DND-41 (cell line): ENCODE results near the gene LYRM4.

Experiments
- ATAC-seq: fragments of 200-7000 bp; cut with Tn5 transposase; 3 replicates; pipeline ENCODE4 v1.9.1; 2021; ENCODE audit warnings: low read depth; ENCODE audit not compliant: insufficient read depth
- DNase-seq: peaks from one replicate; pipeline ENCODE4 v3.0.0-alpha.2; 2020
- H2AFZ ChIP-seq: 2 replicates; pipeline ENCODE4 v1.6.0; 2012; ENCODE audit warnings: low read depth, low read length
- H3K27ac ChIP-seq: 2 replicates; pipeline ENCODE4 v1.5.1; 2012; ENCODE audit warnings: low read length, inconsistent platforms
- H3K27me3 ChIP-seq: fragments of 200-600 bp; sonication (generic); 2 replicates; pipeline ENCODE4 v1.6.0; 2012; ENCODE audit warnings: low read length, mild to moderate bottlenecking, inconsistent platforms; ENCODE audit not compliant: insufficient read depth, poor library complexity
- H3K36me3 ChIP-seq: 2 replicates; pipeline ENCODE4 v1.5.1; 2012; ENCODE audit warnings: low read length, inconsistent platforms; ENCODE audit not compliant: insufficient read depth
- H3K4me1 ChIP-seq: 2 replicates; pipeline ENCODE4 v1.5.1; 2012; ENCODE audit warnings: mild to moderate bottlenecking, low read length; ENCODE audit not compliant: insufficient read depth
- H3K4me2 ChIP-seq: 2 replicates; pipeline ENCODE4 v1.6.0; 2012; ENCODE audit warnings: mild to moderate bottlenecking, moderate library complexity, low read length, inconsistent platforms; ENCODE audit not compliant: insufficient read depth
- H3K4me3 ChIP-seq, 2 experiments: fragments of 200-600 bp in 1 of 2; shearing (Covaris generic) in 1 of 2; 2 replicates each; pipeline ENCODE4 v1.5.1; 2012 to 2016; ENCODE audit warnings: inconsistent platforms in 2 of 2, low read length in 2 of 2, mild to moderate bottlenecking in 2 of 2, low read depth in 1 of 2, moderate library complexity in 1 of 2
- H3K79me2 ChIP-seq: 2 replicates; pipeline ENCODE4 v1.6.0; 2012; ENCODE audit warnings: low read length, inconsistent platforms; ENCODE audit not compliant: insufficient read depth
- H3K9ac ChIP-seq: 2 replicates; pipeline ENCODE4 v1.6.0; 2012; ENCODE audit warnings: low read depth, mild to moderate bottlenecking, inconsistent platforms, low read length, moderate library complexity
- H3K9me3 ChIP-seq: 2 replicates; pipeline ENCODE4 v1.5.1; 2012; ENCODE audit warnings: low read length, moderate library complexity, mild to moderate bottlenecking, inconsistent platforms; ENCODE audit not compliant: insufficient read depth, severe bottlenecking
- H4K20me1 ChIP-seq: 2 replicates; pipeline ENCODE4 v1.6.0; 2012; ENCODE audit warnings: low read length; ENCODE audit not compliant: insufficient read depth
- CTCF ChIP-seq: IDR thresholded peaks from 2 replicates; pipeline ENCODE4 v1.5.1; 2012; ENCODE audit warnings: borderline replicate concordance, low read length, moderate library complexity, mild to moderate bottlenecking; ENCODE audit not compliant: poor library complexity, severe bottlenecking; ENCODE audit errors: extremely low read depth
- EZH2 ChIP-seq: IDR thresholded peaks from 3 replicates; pipeline ENCODE4 v1.6.1; 2012; ENCODE audit warnings: borderline replicate concordance, low read depth, mild to moderate bottlenecking, moderate library complexity, low read length, inconsistent platforms; ENCODE audit not compliant: severe bottlenecking

The LYRM4 gene

DNA sequence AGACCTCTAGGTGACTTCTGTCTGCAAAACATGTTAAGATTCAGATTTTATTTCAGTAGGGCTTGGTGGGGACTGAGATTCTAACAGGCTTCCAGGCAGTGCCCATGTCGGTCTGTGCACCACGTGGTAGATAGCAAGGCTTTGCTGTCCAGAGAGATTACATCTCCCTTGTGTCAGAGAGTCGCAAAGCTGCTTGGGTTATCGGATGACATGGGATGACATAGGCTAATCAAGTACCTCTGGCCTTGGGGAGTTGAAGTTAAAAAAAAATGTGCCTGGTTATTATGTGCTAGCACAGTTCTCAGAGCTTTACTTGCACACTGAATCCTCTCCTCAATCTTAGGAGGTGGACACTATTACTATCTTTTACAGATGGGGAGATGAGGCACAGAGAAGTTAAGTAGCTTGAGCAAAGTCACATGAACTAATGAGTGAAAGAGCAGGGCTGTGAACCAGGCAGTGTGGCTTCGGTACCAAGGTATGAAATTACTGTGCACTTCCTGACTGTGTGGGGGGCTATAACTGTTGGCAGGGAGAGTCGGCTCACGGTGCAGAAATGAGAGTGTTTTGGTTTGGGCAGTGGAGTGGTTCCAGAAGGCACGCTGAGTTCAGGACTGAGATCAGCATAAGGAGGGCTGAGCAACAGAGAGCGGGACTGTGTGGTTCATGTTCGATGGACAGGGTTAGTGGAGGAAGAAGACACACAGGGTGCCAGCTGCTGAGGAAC is 41.6 kb upstream of the LYRM4 start:
- ATAC-seq = no peak
- no peak overlapping the region for H3K27ac ChIP-seq
- H3K27me3 ChIP-seq = no peaks in the 10 kb centered on the region
- no peak overlapping the region for H2AFZ ChIP-seq
- H3K4me2 ChIP-seq = no peak overlapping the region
- H3K4me1 ChIP-seq = no peaks in the 10 kb centered on the region
- no peaks in the 10 kb centered on the region for H3K9me3 ChIP-seq
- DNase-seq = no peak
- H4K20me1 ChIP-seq = peaks cover 53% of the 10 kb centered on the region; the same call in 1 of the 2 replicates
- no peak overlapping the region for H3K4me3 ChIP-seq
- no peak for TF ChIP-seq EZH2
- no peak for TF ChIP-seq CTCF
- no peak overlapping the region for H3K9ac ChIP-seq
- H3K79me2 ChIP-seq = peaks cover 19% of the 10 kb centered on the region; the same call in 1 of the 2 replicates
- H3K36me3 ChIP-seq = no peaks in the 10 kb centered on the region

DNA sequence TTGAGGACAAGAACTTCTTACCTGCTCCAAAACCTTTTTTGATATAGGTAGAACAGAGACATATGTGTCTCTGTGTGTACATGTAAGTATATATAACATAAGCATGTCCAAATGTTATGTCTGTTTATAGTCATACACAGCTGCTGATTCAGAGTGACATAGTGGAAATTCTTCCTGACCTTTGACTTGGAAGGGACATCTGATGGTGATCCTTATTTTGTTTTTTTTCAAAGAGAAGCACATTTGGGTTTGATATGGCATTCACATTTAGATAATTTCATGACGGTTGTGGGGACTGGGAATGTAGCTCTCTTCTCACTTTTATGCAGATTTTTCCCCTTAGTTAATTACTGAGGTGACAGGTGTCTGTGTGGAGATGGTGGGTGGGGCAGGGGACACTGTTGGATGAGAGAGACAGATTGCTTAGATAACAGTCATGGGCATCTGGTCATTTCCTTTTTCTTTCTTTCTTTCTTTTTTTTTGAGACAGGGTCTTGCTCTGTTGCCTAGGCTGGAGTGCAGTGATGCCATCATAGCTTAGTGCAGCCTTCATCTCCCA is 39.5 kb upstream of the LYRM4 start:
- H3K36me3 ChIP-seq = no peaks in the 10 kb centered on the region
- DNase-seq = no peak
- no peaks in the 10 kb centered on the region for H3K9me3 ChIP-seq
- H3K9ac ChIP-seq = no peak overlapping the region
- no peaks in the 10 kb centered on the region for H3K4me1 ChIP-seq
- no peak for ATAC-seq
- peaks cover 49% of the 10 kb centered on the region; the same call in 1 of the 2 replicates for H4K20me1 ChIP-seq
- no peak for TF ChIP-seq EZH2
- TF ChIP-seq CTCF = no peak
- no peak overlapping the region for H3K4me3 ChIP-seq
- no peaks in the 10 kb centered on the region for H3K27me3 ChIP-seq
- H2AFZ ChIP-seq = no peak overlapping the region
- H3K4me2 ChIP-seq = no peak overlapping the region
- H3K79me2 ChIP-seq = peaks cover 23% of the 10 kb centered on the region; the same call in 1 of the 2 replicates
- H3K27ac ChIP-seq = no peak overlapping the region

DNA sequence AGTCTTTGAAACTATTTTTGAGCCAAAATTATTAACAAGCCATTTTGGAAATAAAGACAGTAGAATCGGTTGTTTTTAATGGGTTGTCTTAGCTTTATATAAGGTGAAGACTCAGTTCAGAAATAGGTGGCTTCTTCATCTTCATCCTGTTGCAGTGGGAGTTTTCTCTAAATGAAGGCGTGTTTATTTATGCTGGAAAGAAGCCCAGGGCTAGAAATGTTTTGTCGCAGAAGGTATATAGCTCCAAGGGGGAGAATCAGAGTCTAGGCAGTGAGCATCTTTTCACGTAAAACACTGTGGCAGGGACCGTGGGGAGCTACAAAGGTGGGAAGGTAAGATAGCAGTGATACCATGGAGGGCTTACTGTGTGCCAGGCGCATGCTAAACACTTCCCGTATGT is 34.9 kb upstream of the LYRM4 start:
- Histone ChIP-seq H3K9ac (no peak overlapping the region), H4K20me1 (peaks cover 17% of the 10 kb centered on the region; the same call in 1 of the 2 replicates), H3K4me3 (no peak overlapping the region), H3K9me3 (no peaks in the 10 kb centered on the region), H3K36me3 (no peaks in the 10 kb centered on the region), H3K79me2 (peaks cover 10% of the 10 kb centered on the region; the same call in 1 of the 2 replicates), H2AFZ (no peak overlapping the region), H3K27me3 (no peaks in the 10 kb centered on the region), H3K27ac (no peak overlapping the region), H3K4me2 (no peak overlapping the region), H3K4me1 (no peaks in the 10 kb centered on the region)
- no peak for TF ChIP-seq EZH2
- no peak for DNase-seq
- ATAC-seq = no peak
